Measurements from ENCODE around the gene LYRM2.

DNA sequence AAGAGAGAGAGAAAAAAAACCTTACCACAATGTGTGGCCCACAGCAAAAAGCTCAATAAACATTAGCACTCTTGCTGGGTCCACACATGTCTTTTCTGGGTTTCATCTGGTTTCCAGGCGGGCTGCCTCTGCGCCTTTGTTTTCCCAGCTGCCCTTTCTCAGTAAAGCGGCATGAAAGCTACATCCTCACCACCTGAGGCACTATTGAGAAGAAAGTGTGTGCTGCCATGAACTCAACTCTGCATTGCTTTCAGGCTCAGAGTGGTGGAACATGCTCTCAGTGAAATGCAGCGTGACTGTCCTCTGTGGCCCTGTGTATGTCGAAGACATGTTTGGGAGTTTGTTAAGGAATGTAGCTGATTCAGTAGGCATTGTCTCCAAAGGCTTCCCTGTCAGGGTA, 102.3 kb downstream of the LYRM2 start:
- TF ChIP-seq, protein P1, sequence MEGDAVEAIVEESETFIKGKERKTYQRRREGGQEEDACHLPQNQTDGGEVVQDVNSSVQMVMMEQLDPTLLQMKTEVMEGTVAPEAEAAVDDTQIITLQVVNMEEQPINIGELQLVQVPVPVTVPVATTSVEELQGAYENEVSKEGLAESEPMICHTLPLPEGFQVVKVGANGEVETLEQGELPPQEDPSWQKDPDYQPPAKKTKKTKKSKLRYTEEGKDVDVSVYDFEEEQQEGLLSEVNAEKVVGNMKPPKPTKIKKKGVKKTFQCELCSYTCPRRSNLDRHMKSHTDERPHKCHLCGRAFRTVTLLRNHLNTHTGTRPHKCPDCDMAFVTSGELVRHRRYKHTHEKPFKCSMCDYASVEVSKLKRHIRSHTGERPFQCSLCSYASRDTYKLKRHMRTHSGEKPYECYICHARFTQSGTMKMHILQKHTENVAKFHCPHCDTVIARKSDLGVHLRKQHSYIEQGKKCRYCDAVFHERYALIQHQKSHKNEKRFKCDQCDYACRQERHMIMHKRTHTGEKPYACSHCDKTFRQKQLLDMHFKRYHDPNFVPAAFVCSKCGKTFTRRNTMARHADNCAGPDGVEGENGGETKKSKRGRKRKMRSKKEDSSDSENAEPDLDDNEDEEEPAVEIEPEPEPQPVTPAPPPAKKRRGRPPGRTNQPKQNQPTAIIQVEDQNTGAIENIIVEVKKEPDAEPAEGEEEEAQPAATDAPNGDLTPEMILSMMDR (IDR thresholded peaks at IDR 0.05; ENCODE audit: insufficient read depth, low read length, poor library complexity, severe bottlenecking) = no peak
- TF ChIP-seq EZH2phosphoT487 (conservative IDR thresholded peaks at IDR 0.05; ENCODE audit: low read length) = no peak

Data from SU-DHL-6 (cell line).